LNCAP (cell line): ENCODE results near the gene CCM2.

ENCODE experiments used
- TF ChIP-seq, protein P1 (sequence below): fragments of 450-650 bp; IDR thresholded peaks from 2 replicates; pipeline ENCODE4 v1.5.1; 2017; ENCODE audit warnings: mild to moderate bottlenecking

The CCM2 gene

DNA sequence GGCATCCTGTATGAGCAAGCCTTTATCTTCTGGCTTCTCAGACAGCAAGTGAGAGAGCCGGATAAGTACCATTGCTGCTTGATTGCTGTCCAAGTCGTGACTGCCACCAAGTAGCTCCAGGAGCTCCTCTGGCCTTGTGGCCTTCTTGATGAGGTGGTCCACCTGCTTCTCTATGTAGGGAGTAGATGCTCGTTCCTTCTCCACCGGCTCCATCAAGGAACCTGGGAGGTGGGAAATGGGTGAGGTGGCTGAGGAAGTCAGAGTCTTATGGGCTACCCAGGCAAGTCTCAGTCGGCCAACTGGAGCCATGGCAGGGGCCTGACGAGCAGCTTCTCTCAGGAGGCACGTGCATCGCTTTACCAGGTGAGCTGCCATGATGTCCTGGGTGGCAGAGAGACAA, 108.9 kb downstream of the CCM2 start:
- TF ChIP-seq, protein P1, sequence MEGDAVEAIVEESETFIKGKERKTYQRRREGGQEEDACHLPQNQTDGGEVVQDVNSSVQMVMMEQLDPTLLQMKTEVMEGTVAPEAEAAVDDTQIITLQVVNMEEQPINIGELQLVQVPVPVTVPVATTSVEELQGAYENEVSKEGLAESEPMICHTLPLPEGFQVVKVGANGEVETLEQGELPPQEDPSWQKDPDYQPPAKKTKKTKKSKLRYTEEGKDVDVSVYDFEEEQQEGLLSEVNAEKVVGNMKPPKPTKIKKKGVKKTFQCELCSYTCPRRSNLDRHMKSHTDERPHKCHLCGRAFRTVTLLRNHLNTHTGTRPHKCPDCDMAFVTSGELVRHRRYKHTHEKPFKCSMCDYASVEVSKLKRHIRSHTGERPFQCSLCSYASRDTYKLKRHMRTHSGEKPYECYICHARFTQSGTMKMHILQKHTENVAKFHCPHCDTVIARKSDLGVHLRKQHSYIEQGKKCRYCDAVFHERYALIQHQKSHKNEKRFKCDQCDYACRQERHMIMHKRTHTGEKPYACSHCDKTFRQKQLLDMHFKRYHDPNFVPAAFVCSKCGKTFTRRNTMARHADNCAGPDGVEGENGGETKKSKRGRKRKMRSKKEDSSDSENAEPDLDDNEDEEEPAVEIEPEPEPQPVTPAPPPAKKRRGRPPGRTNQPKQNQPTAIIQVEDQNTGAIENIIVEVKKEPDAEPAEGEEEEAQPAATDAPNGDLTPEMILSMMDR = no peak

- TF ChIP-seq, protein P1 = peak; percentile 46; the same call in 1 of the 2 replicates
Observed at GRCh38 chr7:45111298-45112223, 111.6 kb downstream of the CCM2 start, which contains the start of gene TBRG4. Gene TBRG4 (minus strand): TSS chr7:45111697. CDS start chr7:45109237, 2,460 bp downstream.

DNA sequence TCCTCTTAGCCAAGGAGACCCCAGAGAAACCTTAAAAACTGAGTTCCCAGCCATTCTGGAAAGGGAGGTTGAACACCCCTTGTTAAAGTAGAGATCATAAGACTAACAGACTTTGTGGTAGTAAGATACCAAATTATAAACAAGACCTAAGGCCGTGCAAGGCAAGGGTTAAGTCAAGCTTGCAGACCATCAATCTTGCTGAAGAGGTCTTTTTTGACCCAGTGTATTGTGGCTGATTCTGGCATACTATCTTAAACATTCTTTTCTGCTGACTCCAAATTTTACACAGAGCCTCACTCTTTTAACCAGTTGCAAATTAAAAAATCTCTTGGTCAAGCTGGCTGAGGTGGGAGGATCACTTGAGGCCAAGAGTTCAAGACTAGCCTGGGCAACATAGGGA, 112.6 kb downstream of the CCM2 start:
- TF ChIP-seq, protein P1 = no peak

DNA sequence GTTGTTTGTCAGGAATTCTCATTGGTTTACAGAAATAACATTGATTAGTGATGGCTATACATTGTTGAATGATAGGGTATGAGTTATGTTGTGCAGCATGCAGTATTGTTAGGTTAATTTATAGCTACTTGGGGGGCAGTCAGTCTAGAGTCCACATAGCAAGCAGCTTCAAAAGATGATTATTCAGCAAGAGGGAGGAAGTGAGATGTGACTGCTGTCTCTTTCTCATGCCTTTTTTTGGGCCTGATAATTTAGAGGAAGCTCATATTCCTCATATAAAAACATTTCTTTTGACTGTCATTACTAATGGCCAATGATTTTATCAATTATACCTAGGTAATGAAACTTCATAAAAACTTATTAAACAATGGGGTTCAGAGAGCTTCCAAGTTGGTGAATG, 114.9 kb downstream of the CCM2 start:
- TF ChIP-seq, protein P1 = no peak

- TF ChIP-seq, protein P1 = no peak
Observed at GRCh38 chr7:45116048-45116447, 116.0 kb downstream of the CCM2 start.

GRCh38 chr7:45117582-45117981, 117.6 kb downstream of the CCM2 start:
- TF ChIP-seq, protein P1 = no peak

GRCh38 chr7:45118292-45118691, 118.3 kb downstream of the CCM2 start:
- TF ChIP-seq, protein P1 = no peak
